Spleen (tissue), 11 donors: Measurements from ENCODE around the gene RNGTT. TPM values are rescaled to one million over a fixed set of nuclear protein-coding genes. Genes with fewer than 3 reads are reported as not detected.

Experiments
- DNase-seq: peaks from one replicate; pipeline ENCODE4 v3.0.0-alpha.2; 2020
- H3K27ac ChIP-seq, 8 donors: fragments of 200-600 bp; sonication (generic) in 7 of 8; 1 replicate in 4 of 8; 2 replicates in 4 of 8; pipeline versions ENCODE4 v1.5.0 to v1.8.0; 2016 to 2021; ENCODE audit warnings: inconsistent platforms in 4 of 8, mild to moderate bottlenecking in 4 of 8, moderate library complexity in 1 of 8
- H3K27me3 ChIP-seq, 7 donors: fragments of 200-600 bp; sonication (generic) in 6 of 7; replicated peaks in 1 of 7; 1 replicate in 4 of 7; 2 replicates in 3 of 7; pipeline versions ENCODE4 v1.5.0 to v1.8.0; 2016 to 2021; ENCODE audit warnings: inconsistent platforms in 3 of 7, mild to moderate bottlenecking in 1 of 7
- H3K36me3 ChIP-seq, 6 donors: fragments of 200-600 bp; sonication (generic) in 5 of 6; 1 replicate in 4 of 6; 2 replicates in 2 of 6; pipeline versions ENCODE4 v1.5.0 to v1.8.0; 2016 to 2021; ENCODE audit warnings: inconsistent platforms in 2 of 6
- H3K4me1 ChIP-seq, 6 donors: fragments of 200-600 bp; sonication (generic) in 5 of 6; 1 replicate in 3 of 6; 2 replicates in 3 of 6; pipeline versions ENCODE4 v1.5.0 to v1.8.0; 2016 to 2021; ENCODE audit warnings: inconsistent platforms in 3 of 6
- H3K4me3 ChIP-seq, 8 donors: fragments of 200-600 bp; sonication (generic) in 7 of 8; 1 replicate in 4 of 8; 2 replicates in 4 of 8; pipeline versions ENCODE4 v1.5.0 to v1.8.0; 2016 to 2021; ENCODE audit warnings: inconsistent platforms in 4 of 8, mild to moderate bottlenecking in 4 of 8, moderate library complexity in 2 of 8
- H3K9me3 ChIP-seq, 8 donors: fragments of 200-600 bp; sonication (generic) in 7 of 8; 1 replicate in 4 of 8; 2 replicates in 4 of 8; pipeline versions ENCODE4 v1.5.0 to v1.8.0; 2016 to 2021; ENCODE audit warnings: inconsistent platforms in 4 of 8
- POLR2A ChIP-seq, 3 donors: fragments of 450-650 bp; IDR thresholded peaks; one replicate each; pipeline ENCODE4 v1.5.1; 2017; ENCODE audit warnings: antibody characterized with exemption in 3 of 3, mild to moderate bottlenecking in 1 of 3
- POLR2AphosphoS5 ChIP-seq, 3 donors: sonication (generic); formaldehyde crosslinking; IDR thresholded peaks; one replicate each; pipeline ENCODE4 v1.5.1; 2017; ENCODE audit warnings: antibody characterized with exemption in 3 of 3
- WGBS, 5 donors: extraction: QIAGEN DNeasy Blood & Tissue Kit in 3 of 5; methylation state at CpG; one replicate each; pipeline versions ENCODE4 v1.1.5 to v1.1.7; 2013 to 2018; 5-methylcytosine and 5-hydroxymethylcytosine counted together
- intact Hi-C: fragments of 100-400 bp; cut with DNase I; formaldehyde crosslinking; loops from one replicate; pipeline ENCODE4 v1.15.0; 2023; ENCODE audit warnings: low total_unique reads
- polyA plus RNA-seq, 3 donors: library from polyadenylated mRNA; stranded (reverse); fragments of 200-250 nt; gene quantifications; one replicate each; pipeline ENCODE4 v1.2.1, GENCODE V29; 2013
- total RNA-seq, 7 donors: library from RNA; depleted of rRNA in 3 of 7; stranded (reverse); fragments of >200 nt in 3 of 7; fragmentation: NEBNext Ultra II Directional in 4 of 7; extraction: Animal tissue kit (Norgen Biotek cat#: 25700) in 4 of 7; gene quantifications; one replicate each; pipeline versions ENCODE4 v1.1.0 to v1.2.1, GENCODE V29; 2016 to 2021
- TF ChIP-seq, protein P1 (sequence below), 11 experiments: fragments of 200-600 bp in 7 of 11; fragments of 450-650 bp in 4 of 11; sonication (generic) in 4 of 11; IDR thresholded peaks in 8 of 11; conservative IDR thresholded peaks in 3 of 11; 1 replicate in 7 of 11; 2 replicates in 4 of 11; pipeline versions ENCODE4 v1.4.0 to v1.8.0; 2016 to 2021; ENCODE audit warnings: antibody characterized with exemption in 11 of 11, inconsistent platforms in 4 of 11, mild to moderate bottlenecking in 1 of 11
- donor health status: healthy with polysubstance abuse.
- donor health status: DM: no; HTN: no; CAD: no; lungs with moderate emphysema.
- donor health status: DM: no; HTN: no; CAD: no.
- donor health status: Bipolar disorder and iron deficiency.
- donor health status: healthy.
- donor health status: DM: no; HTN: no; CAD: no.
- donor health status: DM: yes; HTN: yes; CAD: no.

The RNGTT gene
- total and polyA plus RNA-seq, 10 donors = 9.4 to 27.1 (median 17.6) TPM

DNA sequence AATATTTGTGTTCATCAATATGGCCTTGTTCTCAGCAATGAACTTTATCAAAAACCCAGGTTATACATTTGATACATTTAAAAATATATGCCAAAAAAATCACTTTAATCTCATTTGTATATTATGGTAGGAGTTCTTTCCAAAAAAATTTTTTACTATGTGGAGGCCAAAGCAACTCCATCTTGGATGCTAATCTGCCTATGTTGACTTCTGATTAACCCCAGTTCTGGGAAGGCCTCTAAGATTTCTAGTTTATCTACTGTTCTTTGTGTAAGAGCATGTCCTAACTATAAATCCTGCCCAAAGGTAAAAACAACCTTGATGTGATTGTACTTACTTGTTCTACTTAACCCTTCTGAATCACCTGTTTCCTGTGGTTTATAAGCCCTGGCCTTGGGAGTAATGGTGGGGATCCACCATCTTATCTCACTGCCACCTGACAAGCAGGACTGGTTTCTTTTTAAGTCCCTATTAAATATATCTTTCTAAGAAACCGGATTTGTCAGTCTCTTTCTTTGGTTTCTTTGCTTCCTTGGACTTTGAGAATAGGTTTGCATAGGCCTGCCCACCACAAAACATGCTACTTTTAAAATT lies 46.7 kb downstream of the RNGTT start:
- H3K27me3 ChIP-seq = no peaks in the 10 kb centered on the region
- no peak overlapping the region for H3K27ac ChIP-seq
- peaks cover 0 to 10% (median 2%) of the 10 kb centered on the region in 8 donors for H3K9me3 ChIP-seq
- peaks cover 0 to 17% (median 2%) of the 10 kb centered on the region in 6 donors for H3K36me3 ChIP-seq
- intact Hi-C loops = no loop called here
- TF ChIP-seq POLR2A (IDR thresholded peaks at IDR 0.05) = no peak
- TF ChIP-seq, protein P1, sequence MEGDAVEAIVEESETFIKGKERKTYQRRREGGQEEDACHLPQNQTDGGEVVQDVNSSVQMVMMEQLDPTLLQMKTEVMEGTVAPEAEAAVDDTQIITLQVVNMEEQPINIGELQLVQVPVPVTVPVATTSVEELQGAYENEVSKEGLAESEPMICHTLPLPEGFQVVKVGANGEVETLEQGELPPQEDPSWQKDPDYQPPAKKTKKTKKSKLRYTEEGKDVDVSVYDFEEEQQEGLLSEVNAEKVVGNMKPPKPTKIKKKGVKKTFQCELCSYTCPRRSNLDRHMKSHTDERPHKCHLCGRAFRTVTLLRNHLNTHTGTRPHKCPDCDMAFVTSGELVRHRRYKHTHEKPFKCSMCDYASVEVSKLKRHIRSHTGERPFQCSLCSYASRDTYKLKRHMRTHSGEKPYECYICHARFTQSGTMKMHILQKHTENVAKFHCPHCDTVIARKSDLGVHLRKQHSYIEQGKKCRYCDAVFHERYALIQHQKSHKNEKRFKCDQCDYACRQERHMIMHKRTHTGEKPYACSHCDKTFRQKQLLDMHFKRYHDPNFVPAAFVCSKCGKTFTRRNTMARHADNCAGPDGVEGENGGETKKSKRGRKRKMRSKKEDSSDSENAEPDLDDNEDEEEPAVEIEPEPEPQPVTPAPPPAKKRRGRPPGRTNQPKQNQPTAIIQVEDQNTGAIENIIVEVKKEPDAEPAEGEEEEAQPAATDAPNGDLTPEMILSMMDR (IDR thresholded peaks at IDR 0.05 in 8 of 11, conservative IDR thresholded peaks at IDR 0.05 in 3 of 11) = no peak
- TF ChIP-seq POLR2AphosphoS5 (IDR thresholded peaks at IDR 0.05) = no peak
- no peak overlapping the region for H3K4me3 ChIP-seq
- 30 to 61% (median 39%) methylated on average over 1 of the region's 1 CpG for WGBS, 5 donors
- peaks cover 0 to 3% (median 0%) of the 10 kb centered on the region in 6 donors for H3K4me1 ChIP-seq
- DNase-seq = no peak

- intact Hi-C loops = no loop called here
- Histone ChIP-seq H3K36me3 (peaks cover 0 to 17% (median 2%) of the 10 kb centered on the region in 6 donors), H3K9me3 (peaks cover 0 to 10% (median 2%) of the 10 kb centered on the region in 8 donors), H3K4me1 (peaks cover 0 to 3% (median 0%) of the 10 kb centered on the region in 6 donors), H3K27ac (no peak overlapping the region), H3K27me3 (no peaks in the 10 kb centered on the region), H3K4me3 (no peak overlapping the region)
- TF ChIP-seq POLR2AphosphoS5 (IDR thresholded peaks at IDR 0.05) (no peak), POLR2A (IDR thresholded peaks at IDR 0.05) (no peak)
- TF ChIP-seq, protein P1 (IDR thresholded peaks at IDR 0.05 in 8 of 11, conservative IDR thresholded peaks at IDR 0.05 in 3 of 11) = no peak
- DNase-seq = no peak
- WGBS, 5 donors = 79 to 99% (median 98%) methylated on average over 3 of the region's 3 CpGs
These were observed 48.4 kb downstream of the RNGTT start for GRCh38 chr6:88914895-88915598.

GRCh38 chr6:88914180-88914579 lies 49.2 kb downstream of the RNGTT start:
- Histone ChIP-seq H3K9me3 (peaks cover 0 to 10% (median 2%) of the 10 kb centered on the region in 8 donors), H3K27me3 (no peaks in the 10 kb centered on the region), H3K4me3 (no peak overlapping the region), H3K27ac (no peak overlapping the region), H3K36me3 (peaks cover 0 to 17% (median 2%) of the 10 kb centered on the region in 6 donors), H3K4me1 (peaks cover 0 to 8% (median 1%) of the 10 kb centered on the region in 6 donors)
- DNase-seq = no peak
- intact Hi-C loops = no loop called here
- TF ChIP-seq, protein P1 (IDR thresholded peaks at IDR 0.05 in 8 of 11, conservative IDR thresholded peaks at IDR 0.05 in 3 of 11) = no peak
- TF ChIP-seq POLR2AphosphoS5 (IDR thresholded peaks at IDR 0.05) = no peak
- WGBS, 5 donors = 96 to 98% (median 97%) methylated on average over 4 of the region's 4 CpGs

DNA sequence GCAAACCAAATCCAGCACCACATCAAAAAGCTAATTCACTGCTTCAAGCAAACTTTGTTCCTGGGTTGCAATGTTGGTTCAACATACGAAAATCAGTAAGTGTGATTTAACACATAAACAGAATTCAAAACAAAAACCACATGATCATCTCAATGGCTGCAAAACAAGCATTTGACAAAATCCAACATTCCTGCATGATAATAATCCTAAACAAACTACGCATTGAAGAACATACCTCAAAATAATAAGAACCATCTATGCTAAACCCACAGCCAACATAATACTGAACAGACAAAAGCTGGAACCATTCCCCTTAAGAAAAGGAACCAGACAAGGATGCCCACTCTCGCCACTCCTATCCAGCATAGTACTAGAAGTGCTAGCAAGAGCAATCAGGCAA lies 49.9 kb downstream of the RNGTT start:
- intact Hi-C loops = no loop called here
- WGBS, 5 donors = 94 to 97% (median 95%) methylated on average over 3 of the region's 3 CpGs

More for the DNA sequence above, 49.9 kb downstream of the RNGTT start:
- no peak for DNase-seq
- Histone ChIP-seq H3K27me3 (no peaks in the 10 kb centered on the region), H3K4me1 (peaks cover 0 to 14% (median 7%) of the 10 kb centered on the region in 6 donors), H3K27ac (no peak overlapping the region), H3K36me3 (peaks cover 0 to 17% (median 2%) of the 10 kb centered on the region in 6 donors), H3K9me3 (peaks cover 0 to 10% (median 2%) of the 10 kb centered on the region in 8 donors), H3K4me3 (no peak overlapping the region)
- TF ChIP-seq, protein P1 (IDR thresholded peaks at IDR 0.05 in 8 of 11, conservative IDR thresholded peaks at IDR 0.05 in 3 of 11) = no peak
- TF ChIP-seq POLR2AphosphoS5 (IDR thresholded peaks at IDR 0.05) (no peak), POLR2A (IDR thresholded peaks at IDR 0.05) (no peak)
